Renal pelvis (tissue), 4 donors: ENCODE measurements around the gene PLCH2. TPM values are rescaled to one million over a fixed set of nuclear protein-coding genes. Genes with fewer than 3 reads are reported as not detected.
A peak's percentile ranks its signal among the peaks of the same experiment; 100 is the strongest.
"Not testable (repeated sequence)": the region's sequence is repeated elsewhere in the genome, so short reads cannot be mapped to it uniquely, and the experiment has no call there.

ENCODE experiments used
- DNase-seq: peaks from one replicate; pipeline ENCODE4 v3.0.0-alpha.2; 2013
- polyA plus RNA-seq, 3 donors: library from polyadenylated mRNA; unstranded; fragments of 120-200 nt; gene quantifications; one replicate each; pipeline ENCODE4 v1.2.1, GENCODE V29; 2013; ENCODE audit not compliant: insufficient read length in 3 of 3

Gene PLCH2
- polyA plus RNA-seq, 3 donors, result 1.5 to 1.8 (median 1.7) TPM

DNA sequence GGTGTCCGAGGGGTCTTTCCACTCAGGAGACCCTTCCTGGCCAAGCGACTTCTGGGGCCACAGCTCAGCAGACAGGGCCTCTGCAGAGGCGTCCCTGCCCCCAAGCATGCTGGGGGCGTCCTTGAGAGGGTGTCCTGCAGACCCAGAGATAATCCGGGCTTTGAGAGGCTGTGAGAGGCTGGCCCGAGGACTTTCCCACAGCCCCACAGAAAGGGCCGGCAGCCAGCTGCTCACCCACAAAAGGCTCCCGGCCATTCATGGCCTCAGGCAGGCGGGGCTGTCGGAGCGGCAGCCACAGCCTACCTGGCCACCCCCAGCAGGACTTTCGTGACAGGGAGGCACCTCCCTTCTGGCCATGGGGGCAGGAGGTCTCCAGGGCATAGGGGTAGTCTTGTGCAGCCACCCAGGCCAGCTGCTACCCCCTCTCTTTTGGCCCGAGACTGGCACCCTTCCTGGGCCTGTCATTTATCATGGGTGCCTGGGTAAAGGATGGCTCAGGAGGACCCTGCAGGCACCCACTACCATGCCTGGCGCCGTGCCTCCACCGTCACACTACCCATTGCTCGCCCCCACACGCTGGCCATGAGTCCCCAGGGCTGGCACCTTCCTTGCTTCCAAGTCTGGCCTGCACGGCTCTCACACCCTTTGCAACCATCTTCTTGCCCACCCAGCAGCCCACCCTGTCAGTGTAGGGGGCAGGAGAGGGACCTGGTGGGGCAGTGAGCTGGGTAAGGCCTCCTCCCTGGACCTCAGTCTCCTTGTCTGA is 69.0 kb downstream of the PLCH2 start:
- no peak for DNase-seq

DNA sequence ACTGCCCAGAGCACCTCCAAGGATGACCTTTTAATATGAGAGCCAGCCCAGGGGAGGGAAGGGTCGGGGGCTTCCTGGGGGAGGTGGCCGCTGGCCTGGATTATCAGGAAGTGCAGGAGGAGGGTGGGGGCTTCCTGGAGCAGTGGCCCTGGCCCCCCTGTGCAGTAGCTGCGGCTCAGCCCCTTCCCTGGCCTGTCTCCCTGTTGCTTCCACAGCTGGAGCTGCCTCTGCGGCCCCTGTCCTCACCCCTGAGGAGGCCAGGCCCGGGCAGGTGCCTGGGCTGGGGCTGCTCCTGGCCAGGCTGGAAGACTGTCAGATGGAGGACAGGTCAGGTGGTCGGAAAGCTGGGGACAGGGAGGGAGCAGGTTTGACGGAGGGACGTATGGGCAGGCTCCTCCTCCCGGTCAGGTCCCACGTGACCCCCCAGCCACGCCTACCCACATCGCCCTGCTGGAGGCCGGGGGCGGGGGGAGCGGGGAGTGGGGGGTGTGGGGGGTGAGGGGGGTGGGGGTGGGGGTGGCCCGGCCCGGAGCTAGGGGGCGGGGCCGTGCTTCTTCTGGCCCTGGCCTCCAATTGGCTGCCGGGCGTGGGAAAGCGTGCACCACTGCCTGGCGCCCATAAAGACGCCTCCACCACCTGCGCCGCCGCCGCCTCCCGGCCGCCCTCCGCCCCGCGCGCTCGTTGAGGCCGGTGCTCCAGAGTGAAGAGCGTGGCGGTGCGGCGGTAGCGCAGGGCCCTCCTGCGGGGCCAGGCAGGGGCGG is 69.8 kb downstream of the PLCH2 start:
- peak; percentile 82 for DNase-seq

GRCh38 chr1:2546515-2547209 is 70.6 kb downstream of the PLCH2 start:
- DNase-seq, result no peak

DNA sequence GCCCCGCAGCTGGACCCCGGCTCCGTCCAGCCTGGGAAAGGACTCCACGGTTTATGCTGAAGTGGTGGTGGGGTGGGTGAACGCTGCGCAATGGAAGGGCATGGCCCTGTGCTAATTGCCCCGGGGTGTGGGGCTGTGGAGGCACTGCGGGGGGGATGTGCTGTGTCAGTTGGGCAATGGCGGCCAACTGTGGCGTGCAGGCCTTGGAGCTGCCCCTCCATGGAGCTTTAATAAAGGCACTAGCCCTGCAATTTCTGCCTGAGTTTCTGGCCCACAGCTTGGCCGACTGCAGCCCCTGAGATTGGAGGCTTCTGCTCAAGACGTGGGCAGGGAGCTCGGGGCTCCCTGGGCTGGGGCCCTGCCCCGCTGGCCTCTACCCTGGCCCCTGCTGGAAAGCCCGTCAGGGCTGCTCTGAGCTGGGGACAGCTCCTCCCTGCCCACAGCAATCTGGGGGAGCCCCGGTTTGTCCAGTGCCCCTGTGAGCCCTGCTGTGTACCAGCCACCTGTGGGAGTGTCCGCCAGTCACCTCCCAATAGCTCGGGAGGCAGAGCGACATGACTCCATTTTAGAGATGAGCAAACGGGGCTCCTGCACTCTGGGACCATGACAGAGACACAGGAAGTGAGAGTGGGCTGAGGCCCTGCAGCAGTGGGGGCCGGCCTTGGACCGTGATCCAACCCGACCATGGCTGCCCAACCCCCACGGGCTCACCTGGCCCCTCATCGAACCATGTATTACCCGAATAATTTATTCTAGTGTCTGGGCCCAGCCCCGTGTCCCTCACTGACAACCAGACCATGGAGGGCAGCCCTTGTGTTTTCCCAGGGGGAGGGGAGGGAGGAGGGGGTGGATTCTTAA is 71.3 kb downstream of the PLCH2 start:
- no peak for DNase-seq

DNA sequence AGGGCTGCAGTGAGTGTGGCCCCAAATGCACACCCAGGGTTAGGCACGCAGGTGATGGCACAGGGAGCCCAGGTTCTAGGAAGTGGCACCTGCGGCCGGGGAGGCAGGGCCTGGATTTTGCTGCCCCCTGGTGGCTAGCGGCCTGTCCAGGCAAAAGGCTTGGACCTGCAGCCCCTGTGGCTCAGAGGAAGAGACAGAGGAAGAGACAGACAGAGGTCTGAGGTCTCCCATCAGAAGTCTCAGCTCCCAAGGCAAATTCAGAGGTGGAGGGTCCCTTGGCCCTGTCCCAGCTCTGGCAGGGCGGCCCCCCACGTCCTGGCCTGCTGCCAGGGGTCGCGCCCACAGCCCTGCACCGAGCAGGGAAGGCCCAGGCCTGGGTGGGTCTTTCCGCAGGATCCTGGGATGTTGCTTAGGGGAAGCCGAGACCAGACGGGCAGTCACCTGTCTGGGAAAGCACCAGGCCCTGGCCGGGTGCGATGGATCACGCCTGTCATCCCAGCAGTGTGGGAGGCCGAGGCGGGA is 72.0 kb downstream of the PLCH2 start:
- DNase-seq, result peak; percentile 73

- DNase-seq, result not testable (repeated sequence)
These were observed 73.4 kb downstream of the PLCH2 start for GRCh38 chr1:2549367-2550029.

DNA sequence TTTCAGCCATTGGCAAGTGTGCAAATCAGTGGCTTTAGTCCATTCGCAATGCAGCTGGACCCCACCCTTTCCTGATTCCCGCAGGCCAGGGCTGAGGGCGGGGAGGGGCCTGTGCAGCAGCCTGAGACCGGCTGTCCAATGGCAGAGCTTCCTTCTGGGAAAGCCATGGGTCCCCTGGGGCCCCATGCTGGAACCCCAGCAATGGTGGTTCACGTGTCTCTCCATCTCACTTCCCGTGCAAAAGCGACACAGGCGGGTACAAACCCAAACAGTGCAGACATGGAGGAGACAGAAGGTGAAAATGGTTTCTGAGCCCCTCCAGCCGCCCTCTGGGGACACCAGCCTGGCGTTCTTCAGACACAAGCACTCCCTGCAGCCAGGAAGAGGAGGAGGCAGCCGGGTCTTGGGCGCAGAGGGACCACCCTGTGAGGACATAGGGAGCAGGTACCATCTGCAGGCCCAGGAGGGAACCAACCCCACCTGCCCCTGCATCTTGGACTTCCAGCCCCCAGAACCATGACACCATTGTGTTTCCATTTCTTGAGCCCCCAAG is 74.3 kb downstream of the PLCH2 start:
- not testable (repeated sequence) for DNase-seq

GRCh38 chr1:2551544-2551943 is 75.5 kb downstream of the PLCH2 start:
- not testable (repeated sequence) for DNase-seq

- DNase-seq, result no peak
These were observed 76.1 kb downstream of the PLCH2 start for GRCh38 chr1:2552189-2552588.

DNA sequence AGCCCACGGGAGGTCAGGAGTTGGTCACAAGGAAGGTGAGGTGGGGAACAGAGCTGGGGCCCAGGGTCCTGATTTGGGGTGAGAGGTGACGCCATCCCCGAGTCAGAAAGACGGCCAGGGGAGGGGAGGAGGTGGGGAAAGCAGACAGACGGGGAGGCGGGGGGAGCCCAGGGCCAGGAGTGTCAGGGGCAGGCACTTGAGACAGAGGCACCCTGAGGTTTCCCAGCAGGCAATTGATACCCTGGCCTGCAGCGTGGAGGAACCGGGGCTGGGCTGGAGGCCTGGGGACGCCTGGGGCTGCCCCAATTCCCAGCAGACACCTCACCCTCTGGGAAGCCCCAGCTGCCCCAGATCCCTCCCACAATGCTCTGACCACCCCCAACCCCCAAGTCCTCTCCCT is 77.0 kb downstream of the PLCH2 start:
- DNase-seq, result not testable (repeated sequence)

DNA sequence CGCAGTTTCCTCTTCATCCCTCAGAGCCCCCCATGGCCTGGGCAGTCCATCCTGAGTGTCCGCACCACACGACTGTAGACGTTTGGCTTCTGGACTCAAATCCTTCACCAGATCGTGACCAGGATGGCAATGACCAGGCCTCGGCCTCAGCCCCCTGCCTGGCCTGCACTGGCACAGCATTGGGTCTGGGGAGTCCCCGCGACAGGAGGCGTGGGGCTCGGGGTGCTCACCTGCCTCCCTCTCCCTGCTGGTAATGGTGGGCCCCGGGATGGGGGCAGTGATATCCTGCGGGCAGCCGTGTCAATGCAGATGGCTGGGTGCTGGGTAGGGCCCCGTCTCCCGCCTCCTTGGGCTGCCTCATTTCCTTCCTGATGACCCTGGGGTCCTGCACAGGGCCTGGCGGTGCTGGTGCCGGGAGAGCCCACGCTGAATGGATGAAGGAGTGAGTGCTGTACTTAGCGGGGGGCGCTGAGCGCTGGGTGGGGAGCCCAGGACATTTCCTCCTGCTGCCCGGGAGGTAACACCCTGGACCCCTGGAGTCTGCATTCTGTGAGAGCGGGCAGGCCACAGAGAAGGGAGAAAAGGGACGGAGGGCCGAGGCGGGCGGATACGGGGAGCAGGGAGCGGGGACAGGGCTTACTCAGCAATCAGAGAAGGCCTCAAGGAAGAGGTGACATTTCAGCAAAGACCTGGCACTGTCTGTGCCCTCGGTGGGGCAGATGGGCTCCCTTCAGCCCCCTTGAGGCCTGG is 78.0 kb downstream of the PLCH2 start:
- no peak for DNase-seq

- DNase-seq, result no peak
These were observed 78.7 kb downstream of the PLCH2 start for GRCh38 chr1:2554621-2555387.

Other genes with a start within 250 kb of the PLCH2 start
- 10 to 100 TPM; 57.2 to 59.0 (median 57.4) TPM for gene SKI, start 248.0 kb upstream of the PLCH2 start, polyA plus RNA-seq
- 10 to 100 TPM; 13.8 to 19.9 (median 17.9) TPM for gene MORN1, start 84.7 kb upstream of the PLCH2 start, polyA plus RNA-seq
- 100 to 1,000 TPM; 119 to 127 (median 122) TPM for gene RER1, start 84.4 kb upstream of the PLCH2 start, polyA plus RNA-seq
- 10 to 100 TPM; 25.2 to 32.0 (median 28.3) TPM for gene PEX10, start 63.7 kb upstream of the PLCH2 start, polyA plus RNA-seq
- gene PANK4, start 50.3 kb downstream of the PLCH2 start, polyA plus RNA-seq, result 10 to 100 TPM; 28.4 to 33.0 (median 29.0) TPM
- gene HES5, start 54.0 kb downstream of the PLCH2 start, polyA plus RNA-seq, result under 1 TPM; 0.52 to 0.87 (median 0.58) TPM
- gene TNFRSF14, start 80.1 kb downstream of the PLCH2 start, polyA plus RNA-seq, result 10 to 100 TPM; 21.0 to 27.7 (median 23.8) TPM
- 10 to 100 TPM; 39.7 to 50.5 (median 48.7) TPM for gene PRXL2B, start 110.5 kb downstream of the PLCH2 start, polyA plus RNA-seq
- 1 to 10 TPM; 3.2 to 3.7 (median 3.3) TPM for gene MMEL1, start 156.7 kb downstream of the PLCH2 start, polyA plus RNA-seq